Measurements from ENCODE around the gene SIGLEC12. TPM values are rescaled to one million over a fixed set of nuclear protein-coding genes. Genes with fewer than 3 reads are reported as not detected.

Gene SIGLEC12
- total RNA-seq, 2 experiments from 2014 or later, result 0.34 to 0.53 TPM

- Mint-ChIP-seq H3K36me3 (ENCODE audit: low read depth) (no peaks in the 10 kb centered on the region), H3K4me1 (ENCODE audit: low read depth) (peaks cover 9% of the 10 kb centered on the region), H3K27ac (no peak overlapping the region), H3K4me3 (no peak overlapping the region), H3K27me3 (ENCODE audit: low read depth) (peaks cover 39% of the 10 kb centered on the region), H3K9me3 (ENCODE audit: insufficient read depth) (no peaks in the 10 kb centered on the region)
- ChIA-PET CTCF (no interaction called here), POLR2A (no interaction called here)
- DNase-seq (no peak), ATAC-seq (no peak)
Measured at GRCh38 chr19:51541458-51542357, 40.1 kb upstream of the SIGLEC12 start.

GRCh38 chr19:51539821-51540366 lies 38.3 kb upstream of the SIGLEC12 start:
- Mint-ChIP-seq H3K4me3 (no peak overlapping the region), H3K9me3 (ENCODE audit: insufficient read depth) (no peaks in the 10 kb centered on the region), H3K27ac (no peak overlapping the region), H3K27me3 (ENCODE audit: low read depth) (peaks cover 47% of the 10 kb centered on the region), H3K36me3 (ENCODE audit: low read depth) (no peaks in the 10 kb centered on the region), H3K4me1 (ENCODE audit: low read depth) (no peaks in the 10 kb centered on the region)
- DNase-seq, result no peak
- ATAC-seq, result no peak
- POLR2A ChIA-PET, result no interaction called here
- CTCF ChIA-PET, result no interaction called here

- ATAC-seq (no peak), DNase-seq (no peak)
- Mint-ChIP-seq H3K4me3 (no peak overlapping the region), H3K4me1 (ENCODE audit: low read depth) (peaks cover 14% of the 10 kb centered on the region), H3K9me3 (ENCODE audit: insufficient read depth) (no peaks in the 10 kb centered on the region), H3K36me3 (ENCODE audit: low read depth) (no peaks in the 10 kb centered on the region), H3K27me3 (ENCODE audit: low read depth) (peaks cover 54% of the 10 kb centered on the region), H3K27ac (no peak overlapping the region)
- POLR2A ChIA-PET, result no interaction called here
- CTCF ChIA-PET, result interaction anchor here (1.4 kb wide), 1 partner anchor 242 kb away, joined by 3 read pairs; no protein-coding TSS in a partner anchor
Measured at GRCh38 chr19:51535535-51535934, 33.9 kb upstream of the SIGLEC12 start.

GRCh38 chr19:51531349-51532315 lies 30.0 kb upstream of the SIGLEC12 start, which contains the start of gene SIGLEC6:
SIGLEC6 (minus strand) TSS chr19:51531670; CDS start chr19:51531648, 22 bp downstream.
- H3K27ac Mint-ChIP-seq, result peak within 1 kb of the TSS; percentile 31
- ATAC-seq (peak; percentile 96), DNase-seq (peak; percentile 61)
- ChIA-PET CTCF (interaction anchor here (0.8 kb wide), 1 partner anchor 16 kb away, joined by 3 read pairs; no protein-coding TSS in a partner anchor), POLR2A (no interaction called here)
- H3K36me3 Mint-ChIP-seq (ENCODE audit: low read depth), result no peaks in the 10 kb centered on the region
- H3K27me3 Mint-ChIP-seq (ENCODE audit: low read depth), result peaks cover 54% of the 10 kb centered on the region
- no peaks in the 10 kb centered on the region for H3K9me3 Mint-ChIP-seq (ENCODE audit: insufficient read depth)
- no peak within 1 kb of the TSS for H3K4me3 Mint-ChIP-seq
- H3K4me1 Mint-ChIP-seq (ENCODE audit: low read depth), result peaks cover 14% of the 10 kb centered on the region

GRCh38 chr19:51530616-51531015 lies 29.0 kb upstream of the SIGLEC12 start:
- H3K4me3 Mint-ChIP-seq, result no peak overlapping the region
- H3K36me3 Mint-ChIP-seq (ENCODE audit: low read depth), result no peaks in the 10 kb centered on the region
- H3K27me3 Mint-ChIP-seq (ENCODE audit: low read depth), result peaks cover 51% of the 10 kb centered on the region
- H3K4me1 Mint-ChIP-seq (ENCODE audit: low read depth), result peaks cover 14% of the 10 kb centered on the region
- H3K9me3 Mint-ChIP-seq (ENCODE audit: insufficient read depth), result no peaks in the 10 kb centered on the region
- DNase-seq (no peak), ATAC-seq (no peak)
- no peak overlapping the region for H3K27ac Mint-ChIP-seq
- ChIA-PET POLR2A (no interaction called here), CTCF (interaction anchor here (0.8 kb wide), 1 partner anchor 17 kb away, joined by 3 read pairs; no protein-coding TSS in a partner anchor)

- no peak overlapping the region for H3K27ac Mint-ChIP-seq
- H3K9me3 Mint-ChIP-seq (ENCODE audit: insufficient read depth), result no peaks in the 10 kb centered on the region
- peaks cover 39% of the 10 kb centered on the region for H3K27me3 Mint-ChIP-seq (ENCODE audit: low read depth)
- H3K36me3 Mint-ChIP-seq (ENCODE audit: low read depth), result no peaks in the 10 kb centered on the region
- no peak overlapping the region for H3K4me3 Mint-ChIP-seq
- peaks cover 14% of the 10 kb centered on the region for H3K4me1 Mint-ChIP-seq (ENCODE audit: low read depth)
- ATAC-seq (no peak), DNase-seq (no peak)
- ChIA-PET POLR2A (no interaction called here), CTCF (no interaction called here)
Measured at GRCh38 chr19:51529301-51529700, 27.7 kb upstream of the SIGLEC12 start.

- POLR2A ChIA-PET, result no interaction called here
- H3K4me1 Mint-ChIP-seq (ENCODE audit: low read depth), result no peaks in the 10 kb centered on the region
- H3K36me3 Mint-ChIP-seq (ENCODE audit: low read depth), result no peaks in the 10 kb centered on the region
- ATAC-seq, result no peak
- CTCF ChIA-PET, result interaction anchor here (2.7 kb wide), 1 partner anchor 10 kb away, joined by 12 read pairs; no protein-coding TSS in a partner anchor
- H3K27me3 Mint-ChIP-seq (ENCODE audit: low read depth), result peaks cover 26% of the 10 kb centered on the region
- DNase-seq, result no peak
- H3K27ac Mint-ChIP-seq, result no peak overlapping the region
- no peak overlapping the region for H3K4me3 Mint-ChIP-seq
- H3K9me3 Mint-ChIP-seq (ENCODE audit: insufficient read depth), result no peaks in the 10 kb centered on the region
Measured at GRCh38 chr19:51525651-51526050, 24.1 kb upstream of the SIGLEC12 start.

- CTCF ChIA-PET, result interaction anchor here (2.7 kb wide), 1 partner anchor 9 kb away, joined by 12 read pairs; no protein-coding TSS in a partner anchor
- H3K27me3 Mint-ChIP-seq (ENCODE audit: low read depth), result peaks cover 25% of the 10 kb centered on the region
Measured at GRCh38 chr19:51524666-51525264, 23.2 kb upstream of the SIGLEC12 start.

GRCh38 chr19:51521781-51522180 lies 20.2 kb upstream of the SIGLEC12 start:
- DNase-seq (no peak), ATAC-seq (no peak)
- Mint-ChIP-seq H3K36me3 (ENCODE audit: low read depth) (no peaks in the 10 kb centered on the region), H3K27ac (no peak overlapping the region), H3K4me3 (no peak overlapping the region), H3K4me1 (ENCODE audit: low read depth) (no peaks in the 10 kb centered on the region), H3K27me3 (ENCODE audit: low read depth) (peaks cover 20% of the 10 kb centered on the region), H3K9me3 (ENCODE audit: insufficient read depth) (no peaks in the 10 kb centered on the region)
- ChIA-PET POLR2A (no interaction called here), CTCF (interaction anchor here (0.6 kb wide), 1 partner anchor 44 kb away, joined by 3 read pairs; no protein-coding TSS in a partner anchor)

More at GRCh38 chr19:51524666-51525264, 23.2 kb upstream of the SIGLEC12 start:
- Mint-ChIP-seq H3K27ac (no peak overlapping the region), H3K4me1 (ENCODE audit: low read depth) (no peaks in the 10 kb centered on the region), H3K36me3 (ENCODE audit: low read depth) (no peaks in the 10 kb centered on the region), H3K9me3 (ENCODE audit: insufficient read depth) (no peaks in the 10 kb centered on the region), H3K4me3 (no peak overlapping the region)
- DNase-seq, result no peak
- ATAC-seq, result no peak
- POLR2A ChIA-PET, result no interaction called here

- ChIA-PET POLR2A (no interaction called here), CTCF (no interaction called here)
- peaks cover 19% of the 10 kb centered on the region for H3K27me3 Mint-ChIP-seq (ENCODE audit: low read depth)
- no peaks in the 10 kb centered on the region for H3K4me1 Mint-ChIP-seq (ENCODE audit: low read depth)
- ATAC-seq (no peak), DNase-seq (no peak)
- H3K36me3 Mint-ChIP-seq (ENCODE audit: low read depth), result no peaks in the 10 kb centered on the region
- no peak overlapping the region for H3K4me3 Mint-ChIP-seq
- no peak overlapping the region for H3K27ac Mint-ChIP-seq
- H3K9me3 Mint-ChIP-seq (ENCODE audit: insufficient read depth), result no peaks in the 10 kb centered on the region
Measured at GRCh38 chr19:51521357-51521756, 19.8 kb upstream of the SIGLEC12 start.

GRCh38 chr19:51520728-51521127 lies 19.1 kb upstream of the SIGLEC12 start:
- CTCF ChIA-PET, result no interaction called here
- Mint-ChIP-seq H3K27me3 (ENCODE audit: low read depth) (peaks cover 16% of the 10 kb centered on the region), H3K9me3 (ENCODE audit: insufficient read depth) (no peaks in the 10 kb centered on the region)

More at GRCh38 chr19:51520728-51521127, 19.1 kb upstream of the SIGLEC12 start:
- no peaks in the 10 kb centered on the region for H3K4me1 Mint-ChIP-seq (ENCODE audit: low read depth)
- H3K36me3 Mint-ChIP-seq (ENCODE audit: low read depth), result no peaks in the 10 kb centered on the region
- POLR2A ChIA-PET, result no interaction called here
- ATAC-seq (no peak), DNase-seq (no peak)
- H3K27ac Mint-ChIP-seq, result no peak overlapping the region
- H3K4me3 Mint-ChIP-seq, result no peak overlapping the region

All from activated CD8-positive, alpha-beta T cell treated with anti-CD3 and anti-CD28 coated beads, Interleukin-2, amount 10 ng/mL, durations not matched to agents 7 days and 5 days (primary cell).